Erythroblast (primary cell): Measurements from ENCODE around the gene EHD2.
"Not testable (repeated sequence)": the region's sequence is repeated elsewhere in the genome, so short reads cannot be mapped to it uniquely, and the experiment has no call there.

Experiments
- DNase-seq, 2 experiments: peaks; one replicate each; lab custom pipeline; 2025; lab: John Stamatoyannopoulos, UW
- GATA1 ChIP-seq: IDR thresholded peaks from 2 replicates; pipeline ENCODE4 v1.6.1; 2011; ENCODE audit warnings: low read depth, mild to moderate bottlenecking, control low read depth, low read length, moderate library complexity
- POLR2A ChIP-seq: IDR thresholded peaks from 2 replicates; pipeline ENCODE4 v1.6.1; 2011; ENCODE audit warnings: mild to moderate bottlenecking, low read length

Gene EHD2, protein sequence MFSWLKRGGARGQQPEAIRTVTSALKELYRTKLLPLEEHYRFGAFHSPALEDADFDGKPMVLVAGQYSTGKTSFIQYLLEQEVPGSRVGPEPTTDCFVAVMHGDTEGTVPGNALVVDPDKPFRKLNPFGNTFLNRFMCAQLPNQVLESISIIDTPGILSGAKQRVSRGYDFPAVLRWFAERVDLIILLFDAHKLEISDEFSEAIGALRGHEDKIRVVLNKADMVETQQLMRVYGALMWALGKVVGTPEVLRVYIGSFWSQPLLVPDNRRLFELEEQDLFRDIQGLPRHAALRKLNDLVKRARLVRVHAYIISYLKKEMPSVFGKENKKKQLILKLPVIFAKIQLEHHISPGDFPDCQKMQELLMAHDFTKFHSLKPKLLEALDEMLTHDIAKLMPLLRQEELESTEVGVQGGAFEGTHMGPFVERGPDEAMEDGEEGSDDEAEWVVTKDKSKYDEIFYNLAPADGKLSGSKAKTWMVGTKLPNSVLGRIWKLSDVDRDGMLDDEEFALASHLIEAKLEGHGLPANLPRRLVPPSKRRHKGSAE

GRCh38 chr19:47713046-47714021, at the start of gene EHD2:
EHD2 (plus strand) TSS chr19:47713422; CDS start chr19:47716613, 3,191 bp downstream.
- TF ChIP-seq POLR2A: no peak
- no peak for TF ChIP-seq GATA1
- peak; percentile 50 to 60 for DNase-seq

GRCh38 chr19:47663435-47663910, 49.7 kb upstream of the EHD2 start:
- TF ChIP-seq GATA1: no peak
- DNase-seq: no peak

GRCh38 chr19:47663911-47664771, 49.1 kb upstream of the EHD2 start:
- no peak for DNase-seq

DNA sequence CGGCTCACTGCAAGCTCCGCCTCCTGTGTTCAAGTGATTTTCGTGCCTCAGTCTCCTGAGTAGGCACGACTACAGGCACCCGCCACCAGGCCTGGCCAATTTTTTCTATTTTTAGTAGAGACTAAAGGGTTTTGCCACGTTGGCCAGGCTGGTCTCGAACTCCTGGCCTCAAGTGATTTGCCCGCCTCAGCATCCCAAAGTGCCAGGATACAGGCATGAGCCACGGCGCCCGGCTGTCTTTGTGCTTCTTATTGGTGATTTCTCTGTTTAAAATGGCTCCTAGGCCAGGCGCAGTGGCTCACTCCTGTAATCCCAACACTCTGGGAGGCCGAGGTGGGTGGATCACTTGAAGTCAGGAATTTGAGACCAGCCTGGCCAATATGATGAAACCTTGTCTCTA, 44.7 kb upstream of the EHD2 start:
- DNase-seq: not testable (repeated sequence)

More at GRCh38 chr19:47663911-47664771, 49.1 kb upstream of the EHD2 start:
- TF ChIP-seq POLR2A (no peak), GATA1 (no peak)

- DNase-seq: no peak
- TF ChIP-seq GATA1: no peak
- TF ChIP-seq POLR2A: no peak
These were observed 42.5 kb upstream of the EHD2 start for GRCh38 chr19:47670736-47671135.

DNA sequence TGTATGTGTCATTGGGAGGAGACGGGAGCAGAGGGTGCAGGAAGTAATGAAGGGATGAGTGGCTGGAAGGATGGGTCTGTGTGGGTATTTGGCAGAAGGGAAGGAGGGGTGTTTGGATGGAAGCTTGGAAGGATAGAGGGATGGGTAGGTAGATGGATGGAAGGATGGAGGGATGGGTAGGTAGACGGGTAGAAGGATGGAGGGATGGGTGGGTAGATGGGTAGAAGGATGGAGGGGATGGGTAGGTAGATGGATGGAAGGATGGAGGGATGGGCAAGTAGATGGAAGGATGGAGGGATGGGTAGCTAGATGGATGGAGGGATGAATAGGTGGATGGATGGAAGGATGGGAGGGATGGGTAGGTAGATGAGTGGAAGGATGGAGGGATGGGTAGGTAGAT, 41.7 kb upstream of the EHD2 start:
- TF ChIP-seq GATA1 (no peak), POLR2A (no peak)
- no peak for DNase-seq

DNA sequence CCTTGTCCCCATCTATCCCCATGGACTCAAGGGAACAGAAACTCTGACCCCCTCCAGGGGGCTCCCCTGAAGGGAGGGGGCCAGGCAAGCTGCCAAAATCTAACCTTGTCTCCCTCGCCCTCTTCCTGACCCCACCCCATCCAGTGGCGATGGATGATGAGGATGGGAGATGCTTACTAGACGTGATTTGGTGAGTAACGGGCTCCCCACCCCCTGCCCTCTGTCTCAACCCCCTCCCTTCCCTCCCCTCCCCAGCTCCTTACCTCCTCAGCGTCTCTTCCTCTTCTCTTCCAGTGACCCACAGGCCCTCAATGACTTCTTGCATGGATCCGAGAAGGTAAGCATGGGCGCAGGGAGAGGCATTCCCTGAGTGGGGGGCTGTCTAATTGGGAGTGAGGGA, 39.8 kb upstream of the EHD2 start:
- TF ChIP-seq POLR2A (no peak), GATA1 (no peak)

DNA sequence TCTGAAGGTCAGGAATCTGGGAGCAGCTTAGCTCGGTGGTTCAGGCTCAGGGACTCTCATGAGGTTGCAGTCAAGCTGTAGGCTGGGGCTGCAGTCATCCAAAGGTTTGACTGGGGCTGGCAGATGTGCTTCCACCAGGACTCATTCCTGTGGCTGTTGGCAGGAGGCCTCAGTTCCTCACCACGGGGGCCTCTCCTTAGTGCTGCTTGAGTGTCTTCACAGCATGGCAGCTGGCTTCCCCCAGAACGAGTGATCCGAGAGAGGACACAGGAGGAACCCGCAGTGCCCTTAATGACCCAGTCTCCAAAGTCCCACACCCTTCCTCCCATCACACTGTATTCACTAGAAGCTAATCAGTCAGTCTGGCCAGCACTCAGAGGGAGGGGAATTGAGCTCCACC, 38.7 kb upstream of the EHD2 start:
- TF ChIP-seq GATA1 (no peak), POLR2A (no peak)
- DNase-seq: no peak

More for the DNA sequence above, 39.8 kb upstream of the EHD2 start:
- no peak for DNase-seq

DNA sequence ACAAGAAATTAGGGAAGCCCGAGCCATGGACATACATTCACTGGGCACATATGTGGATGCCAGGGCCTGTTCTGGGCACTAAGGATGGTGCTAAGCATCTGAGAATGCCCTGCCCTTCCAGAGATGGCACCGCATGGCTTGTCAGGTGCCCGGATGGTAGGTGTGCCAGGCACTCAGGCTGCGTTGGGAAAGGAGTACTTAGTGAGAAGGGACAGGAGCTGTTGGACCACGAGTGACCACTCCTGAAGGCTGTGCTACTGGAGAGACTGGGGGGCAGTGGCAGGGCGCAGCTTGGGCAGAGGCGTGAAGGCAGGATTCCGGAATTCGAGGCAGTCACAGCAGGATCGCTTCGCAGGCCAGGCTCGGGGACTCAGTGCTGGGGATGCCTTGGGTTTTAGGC, 38.0 kb upstream of the EHD2 start:
- TF ChIP-seq GATA1 (no peak), POLR2A (no peak)
- no peak for DNase-seq

GRCh38 chr19:47675859-47676258, 37.4 kb upstream of the EHD2 start:
- TF ChIP-seq GATA1 (no peak), POLR2A (no peak)

GRCh38 chr19:47676811-47677210, 36.4 kb upstream of the EHD2 start:
- DNase-seq: no peak
- TF ChIP-seq GATA1 (no peak), POLR2A (no peak)

More at GRCh38 chr19:47675859-47676258, 37.4 kb upstream of the EHD2 start:
- DNase-seq: no peak

DNA sequence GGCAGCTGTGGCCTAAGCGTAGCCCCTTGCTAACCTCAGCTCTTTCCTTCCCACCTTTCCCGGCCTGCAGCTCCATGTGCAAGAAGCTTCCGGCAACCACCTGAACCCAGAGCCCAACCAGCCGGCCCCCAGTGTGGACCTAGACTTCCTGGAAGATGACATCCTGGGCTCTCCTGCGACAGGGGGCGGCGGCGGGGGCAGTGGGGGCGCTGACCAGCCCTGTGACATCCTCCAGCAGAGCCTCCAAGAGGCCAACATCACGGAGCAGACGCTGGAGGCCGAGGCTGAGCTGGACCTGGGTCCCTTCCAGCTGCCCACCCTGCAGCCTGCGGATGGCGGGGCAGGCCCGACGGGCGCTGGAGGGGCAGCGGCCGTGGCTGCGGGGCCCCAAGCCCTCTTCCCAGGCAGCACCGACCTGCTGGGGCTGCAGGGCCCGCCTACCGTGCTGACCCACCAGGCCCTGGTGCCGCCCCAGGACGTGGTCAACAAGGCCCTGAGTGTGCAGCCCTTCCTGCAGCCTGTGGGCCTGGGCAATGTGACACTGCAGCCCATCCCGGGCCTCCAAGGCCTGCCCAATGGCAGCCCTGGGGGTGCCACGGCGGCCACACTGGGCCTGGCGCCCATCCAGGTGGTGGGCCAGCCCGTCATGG, 33.8 kb upstream of the EHD2 start:
- TF ChIP-seq GATA1: no peak
- TF ChIP-seq POLR2A: no peak
- no peak for DNase-seq
